AG09309 (cell line): ENCODE results near the gene FADS2.
A peak's percentile ranks its signal among the peaks of the same experiment; 100 is the strongest.

Source experiments
- DNase-seq: peaks from one replicate; pipeline ENCODE4 v3.0.0-alpha.2; 2010; ENCODE audit warnings: low read depth
- H3K4me3 ChIP-seq: 2 replicates; pipeline ENCODE4 v1.5.1; 2011; ENCODE audit warnings: mild to moderate bottlenecking, low read depth, low read length, moderate library complexity; ENCODE audit not compliant: control insufficient read depth
- TF ChIP-seq, protein P1 (sequence below): IDR thresholded peaks from 2 replicates; pipeline ENCODE4 v1.5.1; 2011; ENCODE audit warnings: mild to moderate bottlenecking, low read depth, low read length, inconsistent platforms; ENCODE audit not compliant: insufficient read depth, control insufficient read depth; ENCODE audit errors: missing control alignments

Gene FADS2

DNA sequence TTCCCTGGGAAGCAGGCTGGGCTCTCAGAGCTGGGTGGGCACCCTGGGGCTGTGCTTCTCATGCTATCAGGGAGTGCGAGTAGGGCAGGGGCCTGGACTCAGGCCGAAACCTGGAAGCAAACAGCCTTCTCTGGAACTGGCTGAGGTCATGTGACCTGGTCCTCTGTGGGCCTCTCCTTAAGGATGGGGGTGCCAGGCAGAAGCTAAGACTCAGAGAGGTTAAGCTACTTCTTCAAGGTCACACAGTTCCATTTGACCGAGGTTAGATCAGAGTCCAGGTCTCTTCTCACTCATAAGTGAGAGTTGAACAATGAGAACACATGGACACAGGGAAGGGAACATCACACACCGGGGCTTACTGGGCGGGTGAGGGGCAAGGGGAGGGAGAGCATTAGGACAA, 55.8 kb downstream of the FADS2 start:
- DNase-seq, result no peak
- TF ChIP-seq, protein P1, sequence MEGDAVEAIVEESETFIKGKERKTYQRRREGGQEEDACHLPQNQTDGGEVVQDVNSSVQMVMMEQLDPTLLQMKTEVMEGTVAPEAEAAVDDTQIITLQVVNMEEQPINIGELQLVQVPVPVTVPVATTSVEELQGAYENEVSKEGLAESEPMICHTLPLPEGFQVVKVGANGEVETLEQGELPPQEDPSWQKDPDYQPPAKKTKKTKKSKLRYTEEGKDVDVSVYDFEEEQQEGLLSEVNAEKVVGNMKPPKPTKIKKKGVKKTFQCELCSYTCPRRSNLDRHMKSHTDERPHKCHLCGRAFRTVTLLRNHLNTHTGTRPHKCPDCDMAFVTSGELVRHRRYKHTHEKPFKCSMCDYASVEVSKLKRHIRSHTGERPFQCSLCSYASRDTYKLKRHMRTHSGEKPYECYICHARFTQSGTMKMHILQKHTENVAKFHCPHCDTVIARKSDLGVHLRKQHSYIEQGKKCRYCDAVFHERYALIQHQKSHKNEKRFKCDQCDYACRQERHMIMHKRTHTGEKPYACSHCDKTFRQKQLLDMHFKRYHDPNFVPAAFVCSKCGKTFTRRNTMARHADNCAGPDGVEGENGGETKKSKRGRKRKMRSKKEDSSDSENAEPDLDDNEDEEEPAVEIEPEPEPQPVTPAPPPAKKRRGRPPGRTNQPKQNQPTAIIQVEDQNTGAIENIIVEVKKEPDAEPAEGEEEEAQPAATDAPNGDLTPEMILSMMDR, result no peak
- no peak overlapping the region for H3K4me3 ChIP-seq

DNA sequence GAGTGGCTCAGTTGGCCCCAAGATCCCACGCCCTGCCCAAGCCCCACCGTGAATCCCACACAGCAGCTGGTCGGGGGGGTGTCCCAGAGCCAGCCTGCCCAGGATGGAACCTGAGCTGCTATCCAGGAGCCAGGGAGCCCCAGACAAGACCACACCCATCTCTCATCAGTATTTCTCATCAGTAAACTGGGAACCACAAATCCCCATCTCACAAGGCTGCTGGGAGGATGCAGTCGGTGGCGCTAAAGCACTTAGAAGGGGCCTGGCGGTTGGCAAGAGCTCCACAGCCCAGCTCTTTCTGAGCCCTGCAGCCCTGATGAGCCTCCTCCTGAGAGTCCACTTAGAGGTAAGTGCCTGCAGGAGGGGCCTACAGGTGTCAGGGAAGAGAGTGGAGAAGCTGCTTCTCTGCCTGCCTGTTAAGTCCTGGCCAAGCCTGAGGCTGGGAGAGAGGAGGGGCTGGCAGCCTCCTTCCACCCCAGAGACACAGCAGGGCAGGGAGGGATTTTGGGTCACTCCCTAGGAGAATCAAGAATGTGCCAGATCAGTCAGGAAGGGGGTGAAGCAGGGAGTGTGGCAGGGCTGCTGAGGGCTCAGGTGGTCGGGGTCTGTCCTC, 57.2 kb downstream of the FADS2 start:
- no peak for DNase-seq
- H3K4me3 ChIP-seq, result no peak overlapping the region
- TF ChIP-seq, protein P1, result no peak

DNA sequence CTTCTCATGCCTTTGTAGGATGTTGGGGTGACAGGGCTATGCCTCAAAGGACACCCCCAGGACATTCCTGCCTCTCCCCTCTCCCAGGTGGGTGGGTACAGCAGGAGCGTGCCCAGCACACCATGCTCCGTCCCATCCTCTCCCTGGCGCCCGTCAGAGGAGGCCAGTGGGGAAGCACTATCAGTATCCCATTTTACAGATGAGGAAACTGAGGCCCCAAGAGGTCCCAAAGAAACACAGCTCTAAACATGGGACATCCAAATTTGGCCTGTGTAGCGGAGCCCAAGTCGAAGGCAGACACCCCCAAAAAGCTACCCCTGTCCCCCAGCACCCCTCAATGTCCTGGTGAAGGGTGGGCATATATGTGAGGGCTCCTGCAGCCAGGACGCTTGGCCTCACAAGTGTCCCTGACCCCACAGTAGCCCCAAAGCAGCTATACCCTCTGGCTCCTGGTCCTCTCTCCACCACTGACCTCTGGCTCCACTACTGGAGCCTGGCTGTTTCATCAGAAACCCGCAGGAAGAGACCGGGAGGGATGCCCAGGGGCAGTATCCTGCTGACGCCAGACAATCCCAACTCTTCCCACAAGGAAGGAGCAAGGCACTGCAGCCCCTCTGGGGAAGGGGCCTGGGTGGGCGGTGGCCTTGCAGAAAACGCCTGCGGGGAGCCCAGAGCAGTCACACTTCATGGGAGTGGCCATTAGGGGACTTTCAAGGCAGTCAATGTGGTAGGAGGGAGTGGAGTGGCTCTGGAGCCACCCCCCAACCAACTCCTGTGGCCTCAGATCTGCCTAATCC, 57.9 kb downstream of the FADS2 start:
- no peak for DNase-seq
- TF ChIP-seq, protein P1, result no peak
- no peak overlapping the region for H3K4me3 ChIP-seq

DNA sequence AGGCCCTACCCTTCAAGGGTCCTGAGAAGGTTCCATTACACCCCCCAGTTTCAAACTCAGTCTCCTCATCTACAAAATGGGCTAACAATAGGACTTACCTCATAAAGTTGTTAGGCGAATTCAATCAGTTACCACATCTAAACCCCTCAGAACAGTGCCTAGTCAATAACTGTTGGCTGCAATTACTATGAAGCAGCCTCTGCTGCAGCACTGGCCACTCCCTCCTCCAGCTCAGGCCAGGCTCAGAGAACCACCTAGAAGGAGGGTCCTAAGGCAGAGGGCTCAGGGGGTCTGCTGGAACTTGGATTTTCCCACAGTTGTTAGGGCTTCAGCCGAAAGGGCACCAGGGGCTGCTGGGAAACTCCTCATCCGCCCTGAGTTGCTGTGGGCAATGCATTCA, 58.5 kb downstream of the FADS2 start:
- TF ChIP-seq, protein P1, result no peak
- no peak overlapping the region for H3K4me3 ChIP-seq
- no peak for DNase-seq

DNA sequence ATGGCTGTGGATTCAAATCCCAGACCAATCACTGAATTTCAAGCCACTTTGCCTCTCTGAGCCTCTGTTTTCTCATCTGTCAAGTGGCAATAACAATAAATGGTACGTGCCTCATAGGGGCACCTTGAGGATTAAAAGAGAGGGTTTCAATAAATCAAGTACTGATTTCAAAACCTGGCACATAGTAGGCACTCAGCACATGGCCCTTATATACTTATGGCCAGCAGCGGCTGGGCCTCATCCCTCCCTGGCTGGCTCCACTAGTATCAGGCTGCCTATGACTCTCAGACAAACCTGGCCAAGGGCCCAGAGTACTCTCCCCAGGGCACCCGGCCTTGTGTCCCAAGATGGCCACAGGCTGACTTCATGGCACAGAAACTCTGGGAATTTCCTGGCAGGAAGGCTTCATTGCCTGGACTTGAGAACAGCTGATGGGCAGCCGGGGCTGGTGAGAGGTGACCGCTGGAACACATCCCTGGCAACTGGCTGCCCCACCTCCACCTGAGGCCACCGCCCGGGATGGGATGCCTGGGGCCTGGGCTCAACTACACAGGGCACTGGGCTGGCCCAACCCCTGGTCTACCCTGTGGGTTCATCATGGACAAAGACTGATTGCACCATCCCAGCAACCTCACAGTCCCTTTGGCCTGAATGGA, 59.9 kb downstream of the FADS2 start:
- no peak overlapping the region for H3K4me3 ChIP-seq
- TF ChIP-seq, protein P1, result no peak
- DNase-seq, result peak; percentile 63

DNA sequence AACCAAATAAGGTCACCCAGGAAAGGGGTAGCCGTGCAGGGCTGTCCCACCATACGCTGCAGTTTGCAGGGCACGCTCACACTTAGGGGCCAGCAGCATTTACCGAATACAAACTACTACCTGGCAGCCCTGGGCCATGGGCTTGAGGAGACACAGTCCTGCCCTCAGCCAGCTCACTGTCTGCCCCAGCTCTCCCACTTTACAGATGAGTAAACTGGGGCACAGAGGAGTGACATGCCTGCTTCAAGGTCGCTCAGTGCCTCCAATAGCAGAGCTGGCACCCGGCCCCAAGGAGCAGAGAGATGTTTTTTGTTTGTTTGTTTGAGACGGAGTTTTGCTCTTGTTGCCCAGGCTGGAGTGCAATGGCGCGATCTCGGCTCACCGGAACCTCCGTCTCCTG, 60.5 kb downstream of the FADS2 start:
- TF ChIP-seq, protein P1, result no peak
- DNase-seq, result no peak
- no peak overlapping the region for H3K4me3 ChIP-seq
